IPS-15b (cell line): ENCODE results near the gene ADAMTSL1.

Experiments
- H3K27me3 ChIP-seq: one replicate; pipeline ENCODE4 v1.6.1; 2013; ENCODE audit warnings: low read length; ENCODE audit not compliant: control insufficient read depth, insufficient read depth
- H3K36me3 ChIP-seq: one replicate; pipeline ENCODE4 v1.6.1; 2013; ENCODE audit warnings: low read length; ENCODE audit not compliant: control insufficient read depth, insufficient read depth
- H3K4me1 ChIP-seq: one replicate; pipeline ENCODE4 v1.6.1; 2013; ENCODE audit warnings: mild to moderate bottlenecking, low read length; ENCODE audit not compliant: control insufficient read depth, insufficient read depth
- H3K4me3 ChIP-seq: one replicate; pipeline ENCODE4 v1.5.1; 2013; ENCODE audit warnings: low read depth, low read length
- H3K9ac ChIP-seq: one replicate; pipeline ENCODE4 v1.6.1; 2013; ENCODE audit warnings: low read depth, mild to moderate bottlenecking, low read length
- H3K9me3 ChIP-seq: one replicate; pipeline ENCODE4 v1.6.1; 2013; ENCODE audit warnings: mild to moderate bottlenecking, low read length; ENCODE audit not compliant: control insufficient read depth, insufficient read depth

ADAMTSL1 gene

DNA sequence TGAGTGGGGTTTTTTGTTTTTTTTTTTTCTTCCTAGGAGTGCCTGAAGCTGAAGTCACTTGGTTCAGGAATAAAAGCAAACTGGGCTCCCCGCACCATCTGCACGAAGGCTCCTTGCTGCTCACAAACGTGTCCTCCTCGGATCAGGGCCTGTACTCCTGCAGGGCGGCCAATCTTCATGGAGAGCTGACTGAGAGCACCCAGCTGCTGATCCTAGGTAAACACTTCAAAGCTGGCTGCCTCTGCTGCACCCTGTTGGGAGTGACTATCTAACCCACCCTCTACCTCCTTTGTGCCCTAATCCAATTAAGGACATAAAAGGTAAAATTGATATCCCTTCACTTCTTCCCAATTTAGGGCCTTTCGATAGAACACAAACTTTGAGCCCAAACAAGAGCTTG is 352.3 kb downstream of the ADAMTSL1 start:
- Histone ChIP-seq H3K9me3 (no peaks in the 10 kb centered on the region), H3K9ac (no peak overlapping the region), H3K27me3 (no peaks in the 10 kb centered on the region), H3K36me3 (no peaks in the 10 kb centered on the region), H3K4me3 (no peak overlapping the region), H3K4me1 (peaks cover 3% of the 10 kb centered on the region)

- Histone ChIP-seq H3K4me3 (no peak overlapping the region), H3K9me3 (no peaks in the 10 kb centered on the region), H3K36me3 (no peaks in the 10 kb centered on the region), H3K27me3 (no peaks in the 10 kb centered on the region), H3K9ac (no peak overlapping the region), H3K4me1 (no peaks in the 10 kb centered on the region)
Observed at GRCh38 chr9:18829066-18829465, 355.1 kb downstream of the ADAMTSL1 start.

GRCh38 chr9:18829873-18830272 is 355.9 kb downstream of the ADAMTSL1 start:
- H3K36me3 ChIP-seq: no peaks in the 10 kb centered on the region
- no peaks in the 10 kb centered on the region for H3K9me3 ChIP-seq
- H3K4me1 ChIP-seq: no peaks in the 10 kb centered on the region
- no peak overlapping the region for H3K9ac ChIP-seq
- no peak overlapping the region for H3K4me3 ChIP-seq
- no peaks in the 10 kb centered on the region for H3K27me3 ChIP-seq

DNA sequence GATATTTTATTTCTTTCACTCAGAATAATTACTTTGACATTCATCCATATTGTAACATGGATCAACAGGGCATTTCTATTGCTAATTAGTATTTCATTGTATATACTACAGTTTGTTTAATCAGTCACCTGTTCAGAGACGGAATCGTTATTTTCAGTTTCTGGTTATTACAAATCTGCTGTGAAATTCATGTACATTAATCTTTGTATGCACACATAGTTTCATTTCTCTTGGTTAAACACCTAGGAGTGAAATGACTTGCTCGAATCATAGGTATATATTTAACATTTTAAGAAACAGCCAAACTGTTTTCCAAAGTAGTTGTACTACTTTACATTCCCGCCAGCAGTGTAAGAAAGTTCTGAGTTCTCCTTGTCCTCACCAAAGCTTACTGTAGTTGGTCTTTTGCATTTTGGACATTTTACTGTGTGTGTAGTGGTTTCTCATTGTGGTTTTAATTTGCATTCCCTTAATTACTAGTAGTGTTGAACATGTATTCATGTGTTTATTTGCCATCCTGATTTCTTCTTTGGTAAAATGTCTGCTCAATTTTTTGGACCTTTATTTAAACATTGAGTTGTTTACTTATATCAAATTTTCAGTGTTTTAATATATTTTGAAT is 360.9 kb downstream of the ADAMTSL1 start:
- Histone ChIP-seq H3K27me3 (no peaks in the 10 kb centered on the region), H3K4me1 (no peaks in the 10 kb centered on the region), H3K9ac (no peak overlapping the region), H3K4me3 (no peak overlapping the region), H3K36me3 (no peaks in the 10 kb centered on the region), H3K9me3 (no peaks in the 10 kb centered on the region)

DNA sequence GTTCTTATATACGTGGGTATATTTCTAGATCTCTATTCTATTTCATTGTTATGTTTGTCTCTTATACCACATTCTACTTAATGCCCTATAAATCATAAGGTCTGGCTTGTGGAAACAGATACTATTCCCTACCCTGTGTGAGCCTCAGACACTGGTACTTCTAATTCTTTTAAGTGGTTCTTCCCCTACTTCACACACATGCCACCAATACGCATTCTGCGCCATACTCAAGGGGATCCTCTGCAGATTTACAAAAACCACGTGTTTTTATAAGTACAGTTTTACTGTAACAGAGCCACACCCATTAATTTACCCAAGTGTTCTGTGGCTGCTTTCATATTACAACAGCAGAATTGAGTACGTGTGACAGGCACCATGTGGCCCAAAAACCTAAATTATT is 363.4 kb downstream of the ADAMTSL1 start:
- Histone ChIP-seq H3K27me3 (no peaks in the 10 kb centered on the region), H3K9ac (no peak overlapping the region), H3K4me3 (no peak overlapping the region), H3K36me3 (no peaks in the 10 kb centered on the region), H3K4me1 (no peaks in the 10 kb centered on the region), H3K9me3 (no peaks in the 10 kb centered on the region)

DNA sequence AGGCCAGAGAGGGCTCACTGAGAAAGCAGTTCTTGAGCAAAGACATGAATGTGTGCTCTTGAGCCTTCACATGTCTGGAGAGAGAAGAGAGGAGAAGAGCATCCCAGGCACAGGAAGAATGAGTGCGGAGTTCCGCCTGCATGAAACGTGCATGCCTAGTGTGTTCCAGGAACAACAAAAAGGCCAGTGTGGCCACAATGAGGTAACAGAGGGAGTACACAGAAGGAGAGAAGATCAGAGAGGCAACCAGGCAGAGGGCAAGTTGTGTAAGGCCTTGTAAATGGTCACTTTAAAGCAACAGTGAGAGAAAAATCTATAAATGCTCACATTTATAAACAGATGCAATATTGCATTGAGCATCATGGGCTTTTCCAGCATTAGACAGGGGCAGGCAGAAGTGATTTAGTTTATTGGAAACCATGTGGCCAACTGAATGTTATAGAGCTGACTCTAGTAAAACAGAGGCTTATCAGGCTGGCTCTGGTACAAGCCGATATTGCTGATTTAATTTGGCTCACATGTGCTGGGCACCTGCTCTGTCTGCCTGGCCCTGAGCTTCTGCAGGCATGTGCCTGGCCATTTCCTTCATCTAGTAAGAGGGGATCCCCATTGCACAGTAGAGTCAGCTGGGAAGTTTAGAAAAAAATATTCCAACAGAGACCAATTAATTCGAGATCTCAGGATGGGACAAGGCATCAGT is 373.8 kb downstream of the ADAMTSL1 start:
- no peak overlapping the region for H3K4me3 ChIP-seq
- H3K9me3 ChIP-seq: peaks cover 7% of the 10 kb centered on the region
- no peak overlapping the region for H3K9ac ChIP-seq
- no peaks in the 10 kb centered on the region for H3K4me1 ChIP-seq
- no peaks in the 10 kb centered on the region for H3K36me3 ChIP-seq
- no peaks in the 10 kb centered on the region for H3K27me3 ChIP-seq

GRCh38 chr9:18848657-18849056 is 374.7 kb downstream of the ADAMTSL1 start:
- Histone ChIP-seq H3K4me1 (no peaks in the 10 kb centered on the region), H3K9ac (no peak overlapping the region), H3K36me3 (no peaks in the 10 kb centered on the region), H3K4me3 (no peak overlapping the region), H3K27me3 (no peaks in the 10 kb centered on the region), H3K9me3 (peaks cover 7% of the 10 kb centered on the region)

DNA sequence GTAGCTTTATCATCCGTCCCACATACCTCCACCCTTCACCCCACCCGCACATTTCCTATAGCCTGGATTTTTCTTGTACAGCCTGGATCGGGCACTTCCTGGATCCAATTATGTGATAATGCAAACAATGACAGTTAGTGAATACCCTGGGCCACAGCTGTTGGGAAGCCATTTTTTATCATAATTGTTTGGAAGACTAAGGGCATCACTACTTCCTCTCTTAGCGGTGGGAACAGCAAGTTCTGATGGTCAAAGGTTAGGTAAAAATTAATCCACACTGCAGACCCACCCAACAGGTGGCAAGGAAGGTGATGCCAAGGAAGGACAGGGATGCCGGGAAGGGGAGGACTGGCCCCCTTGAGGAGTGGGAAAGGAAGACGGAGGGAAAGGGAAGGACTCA is 375.3 kb downstream of the ADAMTSL1 start:
- Histone ChIP-seq H3K27me3 (no peaks in the 10 kb centered on the region), H3K4me1 (no peaks in the 10 kb centered on the region), H3K36me3 (no peaks in the 10 kb centered on the region), H3K4me3 (no peak overlapping the region), H3K9me3 (peaks cover 7% of the 10 kb centered on the region), H3K9ac (no peak overlapping the region)

DNA sequence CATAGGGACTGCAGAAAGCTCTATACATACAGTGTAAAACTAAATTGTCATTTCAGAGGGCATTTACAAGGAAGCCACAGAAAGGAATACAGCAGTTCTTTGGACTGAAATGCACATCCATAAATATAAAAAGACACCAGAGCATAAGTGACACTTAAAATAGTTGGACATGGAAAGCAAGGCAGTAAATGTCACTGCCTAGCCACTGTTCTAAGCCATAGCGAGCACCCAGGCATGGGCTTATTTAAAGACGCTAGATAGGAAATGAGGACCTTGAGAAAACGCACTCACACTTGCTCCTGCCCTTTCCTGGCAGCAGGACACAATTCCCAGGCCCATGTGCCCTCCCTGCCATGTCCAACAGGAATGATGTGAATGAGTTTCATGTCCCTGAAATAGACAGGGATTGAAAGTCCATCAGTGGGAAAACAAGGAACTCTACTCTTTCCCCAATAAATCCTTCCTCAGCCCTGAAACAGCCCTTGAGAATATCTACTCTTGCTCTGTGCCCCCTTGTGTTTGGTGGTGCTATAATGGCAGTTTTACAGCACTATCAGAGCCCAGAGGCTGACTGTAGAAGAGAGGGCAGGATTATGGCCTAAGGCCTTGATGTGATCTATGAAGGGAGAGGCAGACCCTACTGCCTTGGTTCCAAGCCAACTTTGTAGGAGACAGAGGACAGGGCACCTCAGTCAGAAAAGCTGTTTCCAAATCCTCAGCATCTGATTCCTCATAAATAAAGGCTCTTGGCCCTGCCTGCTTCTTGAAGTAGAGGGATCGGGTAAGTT is 376.1 kb downstream of the ADAMTSL1 start:
- no peaks in the 10 kb centered on the region for H3K4me1 ChIP-seq
- H3K27me3 ChIP-seq: no peaks in the 10 kb centered on the region
- peaks cover 6% of the 10 kb centered on the region for H3K9me3 ChIP-seq
- no peaks in the 10 kb centered on the region for H3K36me3 ChIP-seq
- H3K4me3 ChIP-seq: no peak overlapping the region
- H3K9ac ChIP-seq: no peak overlapping the region

GRCh38 chr9:18851069-18851795 is 377.3 kb downstream of the ADAMTSL1 start:
- no peaks in the 10 kb centered on the region for H3K4me1 ChIP-seq
- no peak overlapping the region for H3K4me3 ChIP-seq
- no peaks in the 10 kb centered on the region for H3K36me3 ChIP-seq
- H3K27me3 ChIP-seq: no peaks in the 10 kb centered on the region
- no peaks in the 10 kb centered on the region for H3K9me3 ChIP-seq
- H3K9ac ChIP-seq: no peak overlapping the region

DNA sequence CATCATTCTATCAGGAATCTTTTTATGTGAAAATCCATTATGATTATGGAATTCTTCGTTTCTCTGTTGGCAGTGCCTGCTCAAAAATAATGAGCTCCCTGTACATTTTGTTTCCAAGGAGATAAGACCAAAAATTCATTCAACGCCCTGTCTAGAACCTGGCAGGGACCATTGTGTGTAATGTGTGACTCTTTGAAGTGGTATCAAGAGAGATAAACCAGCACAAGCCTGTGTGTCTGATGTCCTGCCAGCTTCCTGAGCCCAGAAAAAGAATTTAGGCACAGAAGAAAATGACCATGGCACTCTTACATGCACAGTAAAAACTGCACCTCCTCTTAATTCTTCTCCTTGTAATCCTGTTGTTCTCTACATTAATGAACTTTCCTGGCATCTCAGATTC is 381.7 kb downstream of the ADAMTSL1 start:
- Histone ChIP-seq H3K4me3 (no peak overlapping the region), H3K9me3 (no peaks in the 10 kb centered on the region), H3K36me3 (no peaks in the 10 kb centered on the region), H3K9ac (no peak overlapping the region), H3K4me1 (no peaks in the 10 kb centered on the region), H3K27me3 (no peaks in the 10 kb centered on the region)
